Measurements from ENCODE around the gene SRSF7. TPM values are rescaled to one million over a fixed set of nuclear protein-coding genes. Genes with fewer than 3 reads are reported as not detected.
"Not testable (repeated sequence)": the region's sequence is repeated elsewhere in the genome, so short reads cannot be mapped to it uniquely, and the experiment has no call there.

SRSF7 gene
- total and polyA plus RNA-seq, 2 donors (not counting 3 experiments of a cell fraction or from before 2014, with no cell fraction given) = 165 to 202 TPM

- no TSS peak for BruUV-seq (replicated peaks)
These were observed 42.4 kb upstream of the SRSF7 start for GRCh38 chr2:38793511-38793910.

GRCh38 chr2:38792751-38793150, 41.6 kb upstream of the SRSF7 start:
- no peak for DNase-seq (ENCODE audit: low read depth, low spot score)
- BruUV-seq (replicated peaks) = no TSS peak
- TF ChIP-seq MYC (IDR thresholded peaks at IDR 0.05; ENCODE audit: low read depth, low read length) = no peak
- TF ChIP-seq POLR2A (IDR thresholded peaks at IDR 0.05; ENCODE audit: low read depth, low read length) = no peak
- no peak for TF ChIP-seq FOS (IDR thresholded peaks at IDR 0.05; ENCODE audit: borderline replicate concordance, insufficient read depth, low read length)
- no peak for TF ChIP-seq POLR2AphosphoS5 (IDR thresholded peaks at IDR 0.05; ENCODE audit: insufficient read depth, low read depth, low read length)
- no peak for TF ChIP-seq EZH2 (IDR thresholded peaks at IDR 0.05; ENCODE audit: borderline replicate concordance, low read depth, low read length, severe bottlenecking)
- TF ChIP-seq MAX (IDR thresholded peaks at IDR 0.05; ENCODE audit: insufficient read depth, insufficient read length) = no peak
- TF ChIP-seq GATA2 (IDR thresholded peaks at IDR 0.05; ENCODE audit: insufficient read depth, insufficient read length, low read depth, low read length) = no peak
- TF ChIP-seq JUN (IDR thresholded peaks at IDR 0.05; ENCODE audit: borderline replicate concordance, insufficient read depth, insufficient read length, low read depth) = no peak
- no peak for TF ChIP-seq CTCF (IDR thresholded peaks at IDR 0.05; ENCODE audit: extremely low read depth in 1 of 2, insufficient read depth in 1 of 2, low read depth in 1 of 2, low read length in 2 of 2)
- no peaks in the 10 kb centered on the region for H4K20me1 ChIP-seq (replicated peaks; ENCODE audit: control insufficient read depth, extremely low read depth, insufficient read depth, low read length)
- H3K9me1 ChIP-seq (replicated peaks; ENCODE audit: control insufficient read depth, extremely low read depth, insufficient read depth, low read length) = no peaks in the 10 kb centered on the region
- H3K27ac ChIP-seq (ENCODE audit: insufficient read depth, low read depth, low read length) = no peak overlapping the region
- intact Hi-C loops (cut with micrococcal nuclease) = no loop called here
- H3K4me2 ChIP-seq (ENCODE audit: insufficient read depth, low read length) = no peak overlapping the region
- no peak overlapping the region for H3K4me3 ChIP-seq (replicated peaks in 1 of 3; ENCODE audit: insufficient read depth in 1 of 3, low read depth in 1 of 3, low read length in 3 of 3)
- no peaks in the 10 kb centered on the region for H3K27me3 ChIP-seq (ENCODE audit: control insufficient read depth in 2 of 2, insufficient read depth in 2 of 2, low read length in 2 of 2)
- no peaks in the 10 kb centered on the region for H3K79me2 ChIP-seq (ENCODE audit: control insufficient read depth, insufficient read depth, low read length)
- no peak overlapping the region for H3K9ac ChIP-seq (replicated peaks; ENCODE audit: extremely low read depth, insufficient read depth, low read length)
- dilution Hi-C loops (cut with MboI; ENCODE audit: extremely low pct_ligation_motif_present, low sequenced_read_pairs) = no loop called here
- no peak overlapping the region for H2AFZ ChIP-seq (ENCODE audit: low read depth, low read length)
- no peak for FAIRE-seq
- ChIA-PET CTCF (no interaction called here), POLR2A (interaction anchor here (1.0 kb wide), 1 partner anchor 41 kb away, joined by 3 read pairs; the partner anchor contains the start of gene SRSF7)
- no peaks in the 10 kb centered on the region for H3K4me1 ChIP-seq (ENCODE audit: control insufficient read depth, extremely low read depth, insufficient read depth, low read length)
- H3K9me3 ChIP-seq (replicated peaks; ENCODE audit: control insufficient read depth, insufficient read depth, low read length) = no peaks in the 10 kb centered on the region
- H3K36me3 ChIP-seq (ENCODE audit: control insufficient read depth in 2 of 2, extremely low read depth in 1 of 2, insufficient read depth in 2 of 2, low read length in 2 of 2) = no peaks in the 10 kb centered on the region

More at GRCh38 chr2:38793511-38793910, 42.4 kb upstream of the SRSF7 start:
- no peak overlapping the region for H3K27ac ChIP-seq (ENCODE audit: insufficient read depth, low read depth, low read length)
- ChIA-PET POLR2A (interaction anchor here (1.0 kb wide), 1 partner anchor 42 kb away, joined by 3 read pairs; the partner anchor contains the start of gene SRSF7), CTCF (no interaction called here)
- no peak overlapping the region for H3K9ac ChIP-seq (replicated peaks; ENCODE audit: extremely low read depth, insufficient read depth, low read length)
- no peaks in the 10 kb centered on the region for H3K4me1 ChIP-seq (ENCODE audit: control insufficient read depth, extremely low read depth, insufficient read depth, low read length)
- H3K9me3 ChIP-seq (replicated peaks; ENCODE audit: control insufficient read depth, insufficient read depth, low read length) = no peaks in the 10 kb centered on the region
- H3K79me2 ChIP-seq (ENCODE audit: control insufficient read depth, insufficient read depth, low read length) = no peaks in the 10 kb centered on the region
- no peaks in the 10 kb centered on the region for H4K20me1 ChIP-seq (replicated peaks; ENCODE audit: control insufficient read depth, extremely low read depth, insufficient read depth, low read length)
- dilution Hi-C loops (cut with MboI; ENCODE audit: extremely low pct_ligation_motif_present, low sequenced_read_pairs) = no loop called here
- no peaks in the 10 kb centered on the region for H3K9me1 ChIP-seq (replicated peaks; ENCODE audit: control insufficient read depth, extremely low read depth, insufficient read depth, low read length)
- H3K36me3 ChIP-seq (ENCODE audit: control insufficient read depth in 2 of 2, extremely low read depth in 1 of 2, insufficient read depth in 2 of 2, low read length in 2 of 2) = no peaks in the 10 kb centered on the region
- TF ChIP-seq GATA2 (IDR thresholded peaks at IDR 0.05; ENCODE audit: insufficient read depth, insufficient read length, low read depth, low read length) (no peak), EZH2 (IDR thresholded peaks at IDR 0.05; ENCODE audit: borderline replicate concordance, low read depth, low read length, severe bottlenecking) (no peak)
- H3K4me2 ChIP-seq (ENCODE audit: insufficient read depth, low read length) = no peak overlapping the region
- H3K27me3 ChIP-seq (ENCODE audit: control insufficient read depth in 2 of 2, insufficient read depth in 2 of 2, low read length in 2 of 2) = no peaks in the 10 kb centered on the region
- no peak overlapping the region for H2AFZ ChIP-seq (ENCODE audit: low read depth, low read length)
- intact Hi-C loops (cut with micrococcal nuclease) = no loop called here
- FAIRE-seq (no peak), DNase-seq (ENCODE audit: low read depth, low spot score) (no peak)
- no peak overlapping the region for H3K4me3 ChIP-seq (replicated peaks in 1 of 3; ENCODE audit: insufficient read depth in 1 of 3, low read depth in 1 of 3, low read length in 3 of 3)

GRCh38 chr2:38792321-38792720, 41.2 kb upstream of the SRSF7 start:
- dilution Hi-C loops (cut with MboI; ENCODE audit: extremely low pct_ligation_motif_present, low sequenced_read_pairs); H3K9me1 ChIP-seq (replicated peaks; ENCODE audit: control insufficient read depth, extremely low read depth, insufficient read depth, low read length); H4K20me1 ChIP-seq (replicated peaks; ENCODE audit: control insufficient read depth, extremely low read depth, insufficient read depth, low read length); H3K4me1 ChIP-seq (ENCODE audit: control insufficient read depth, extremely low read depth, insufficient read depth, low read length); H3K9ac ChIP-seq (replicated peaks; ENCODE audit: extremely low read depth, insufficient read depth, low read length); H3K36me3 ChIP-seq (ENCODE audit: control insufficient read depth in 2 of 2, extremely low read depth in 1 of 2, insufficient read depth in 2 of 2, low read length in 2 of 2); H2AFZ ChIP-seq (ENCODE audit: low read depth, low read length); POLR2A ChIA-PET; H3K4me3 ChIP-seq (replicated peaks in 1 of 3; ENCODE audit: insufficient read depth in 1 of 3, low read depth in 1 of 3, low read length in 3 of 3); H3K27me3 ChIP-seq (ENCODE audit: control insufficient read depth in 2 of 2, insufficient read depth in 2 of 2, low read length in 2 of 2); H3K4me2 ChIP-seq (ENCODE audit: insufficient read depth, low read length); H3K79me2 ChIP-seq (ENCODE audit: control insufficient read depth, insufficient read depth, low read length); DNase-seq (ENCODE audit: low read depth, low spot score); FAIRE-seq; intact Hi-C loops (cut with micrococcal nuclease); CTCF ChIA-PET; H3K27ac ChIP-seq (ENCODE audit: insufficient read depth, low read depth, low read length); H3K9me3 ChIP-seq (replicated peaks; ENCODE audit: control insufficient read depth, insufficient read depth, low read length); BruUV-seq (replicated peaks): not testable (repeated sequence)

All from endothelial cell of umbilical vein (primary cell).